PC-3 (cell line): ENCODE results near the gene HGS. TPM values are rescaled to one million over a fixed set of nuclear protein-coding genes. Genes with fewer than 3 reads are reported as not detected.

Source experiments
- ATAC-seq: fragments of 200-7000 bp; cut with Tn5 transposase; 2 replicates; pipeline ENCODE4 v1.9.1; 2020; ENCODE audit warnings: mild to moderate bottlenecking, moderate library complexity
- BruUV-seq: library from RNA; stranded (reverse); fragments of 400-500 nt; replicated peaks from 2 replicates; lab custom pipeline; 2021; lab: Mats Ljungman, UMichigan
- CTCF ChIA-PET: fragments of 300-600 bp; sonication (Branson Sonifier 250); formaldehyde crosslinking; loops from one replicate; lab custom pipeline; 2022; ENCODE audit warnings: antibody characterized with exemption; lab: Charles Lee
- POLR2A ChIA-PET: fragments of 300-600 bp; sonication (Branson Sonifier 250); formaldehyde crosslinking; loops from one replicate; lab custom pipeline; 2022; ENCODE audit warnings: antibody characterized with exemption; ENCODE audit not compliant: unreplicated experiment; lab: Charles Lee
- DNase-seq: peaks from one replicate; pipeline ENCODE4 v3.0.0-alpha.2; 2015
- H2AFZ ChIP-seq: fragments of 300-600 bp; sonication (generic); 2 replicates; pipeline ENCODE4 v1.6.0; 2016; ENCODE audit warnings: antibody characterized with exemption, low read length
- H3F3A ChIP-seq: fragments of 300-600 bp; sonication (generic); one replicate; pipeline ENCODE4 v1.6.0; 2017; ENCODE audit warnings: antibody characterized with exemption, low read length, control low read depth, mild to moderate bottlenecking; ENCODE audit not compliant: unreplicated experiment
- H3K27ac ChIP-seq: fragments of 300-600 bp; sonication (generic); 2 replicates; pipeline ENCODE4 v1.5.1; 2016; ENCODE audit warnings: mild to moderate bottlenecking, low read length
- H3K27me3 ChIP-seq: fragments of 300-600 bp; sonication (generic); 2 replicates; pipeline ENCODE4 v1.6.1; 2016; ENCODE audit warnings: low read length, mixed read lengths
- H3K36me3 ChIP-seq: fragments of 300-600 bp; sonication (generic); 2 replicates; pipeline ENCODE4 v1.6.1; 2016; ENCODE audit warnings: low read depth, mixed run types, low read length, mixed read lengths
- H3K4me1 ChIP-seq: fragments of 300-600 bp; sonication (generic); 2 replicates; pipeline ENCODE4 v1.5.1; 2016; ENCODE audit warnings: low read length; ENCODE audit not compliant: insufficient read depth
- H3K4me2 ChIP-seq: fragments of 300-600 bp; sonication (generic); 2 replicates; pipeline ENCODE4 v1.6.0; 2016; ENCODE audit warnings: low read length
- H3K4me3 ChIP-seq: fragments of 300-600 bp; sonication (generic); 2 replicates; pipeline ENCODE4 v1.5.1; 2016; ENCODE audit warnings: mild to moderate bottlenecking, low read length, mixed read lengths
- H3K79me2 ChIP-seq: fragments of 300-600 bp; sonication (generic); 2 replicates; pipeline ENCODE4 v1.6.1; 2017; ENCODE audit warnings: low read length, mixed read lengths
- H3K9ac ChIP-seq: fragments of 300-600 bp; sonication (generic); 2 replicates; pipeline ENCODE4 v1.6.0; 2016; ENCODE audit warnings: mild to moderate bottlenecking, low read length
- H3K9me2 ChIP-seq: fragments of 300-600 bp; sonication (generic); replicated peaks from 2 replicates; pipeline ENCODE4 v1.6.1; 2016; ENCODE audit warnings: mixed run types, low read length, mixed read lengths
- H3K9me3 ChIP-seq: fragments of 300-600 bp; sonication (generic); 2 replicates; pipeline ENCODE4 v1.6.1; 2016; ENCODE audit warnings: low read length, mixed read lengths
- H4K20me1 ChIP-seq: fragments of 300-600 bp; sonication (generic); 2 replicates; pipeline ENCODE4 v1.6.1; 2016; ENCODE audit warnings: low read length, mixed read lengths
- EZH2 ChIP-seq: fragments of 300-600 bp; sonication (generic); IDR thresholded peaks from one replicate; pipeline ENCODE4 v1.6.1; 2017; ENCODE audit warnings: antibody characterized with exemption, mild to moderate bottlenecking, low read length; ENCODE audit not compliant: unreplicated experiment
- EZH2phosphoT487 ChIP-seq: fragments of 300-600 bp; sonication (generic); IDR thresholded peaks from 2 replicates; pipeline ENCODE4 v1.6.1; 2018; ENCODE audit warnings: mild to moderate bottlenecking, antibody characterized with exemption, low read length, borderline replicate concordance
- intact Hi-C: fragments of 100-400 bp; cut with micrococcal nuclease; formaldehyde crosslinking; loops from 2 replicates; pipeline ENCODE4 v1.9.0; 2023
- total RNA-seq: library from RNA; depleted of rRNA; stranded (reverse); fragments of >200 nt; gene quantifications from 2 replicates; pipeline ENCODE4 v1.2.3, GENCODE V29; 2014
- TF ChIP-seq, protein P1 (sequence below): fragments of 300-600 bp; sonication (generic); conservative IDR thresholded peaks from 2 replicates; pipeline ENCODE4 v1.5.1; 2017; ENCODE audit warnings: antibody characterized with exemption, low read depth, mild to moderate bottlenecking, low read length

HGS gene
- total RNA-seq, 1 experiment from 2014 or later: 177 TPM

GRCh38 chr17:81648707-81649085 lies 35.1 kb upstream of the HGS start:
- Histone ChIP-seq H3K9me2 (no peaks in the 10 kb centered on the region), H3K4me1 (peaks cover 6% of the 10 kb centered on the region), H3F3A (no peaks in the 10 kb centered on the region), H3K36me3 (no peaks in the 10 kb centered on the region), H3K9ac (no peak overlapping the region), H3K9me3 (no peaks in the 10 kb centered on the region), H4K20me1 (no peaks in the 10 kb centered on the region), H3K4me3 (no peak overlapping the region), H3K4me2 (no peak overlapping the region), H3K27me3 (no peaks in the 10 kb centered on the region), H3K79me2 (no peaks in the 10 kb centered on the region), H2AFZ (no peak overlapping the region), H3K27ac (no peak overlapping the region)
- ChIA-PET POLR2A (no interaction called here), CTCF (no interaction called here)
- intact Hi-C loops: no loop called here
- no TSS peak for BruUV-seq
- DNase-seq: no peak
- ATAC-seq: no peak
- TF ChIP-seq, protein P1, sequence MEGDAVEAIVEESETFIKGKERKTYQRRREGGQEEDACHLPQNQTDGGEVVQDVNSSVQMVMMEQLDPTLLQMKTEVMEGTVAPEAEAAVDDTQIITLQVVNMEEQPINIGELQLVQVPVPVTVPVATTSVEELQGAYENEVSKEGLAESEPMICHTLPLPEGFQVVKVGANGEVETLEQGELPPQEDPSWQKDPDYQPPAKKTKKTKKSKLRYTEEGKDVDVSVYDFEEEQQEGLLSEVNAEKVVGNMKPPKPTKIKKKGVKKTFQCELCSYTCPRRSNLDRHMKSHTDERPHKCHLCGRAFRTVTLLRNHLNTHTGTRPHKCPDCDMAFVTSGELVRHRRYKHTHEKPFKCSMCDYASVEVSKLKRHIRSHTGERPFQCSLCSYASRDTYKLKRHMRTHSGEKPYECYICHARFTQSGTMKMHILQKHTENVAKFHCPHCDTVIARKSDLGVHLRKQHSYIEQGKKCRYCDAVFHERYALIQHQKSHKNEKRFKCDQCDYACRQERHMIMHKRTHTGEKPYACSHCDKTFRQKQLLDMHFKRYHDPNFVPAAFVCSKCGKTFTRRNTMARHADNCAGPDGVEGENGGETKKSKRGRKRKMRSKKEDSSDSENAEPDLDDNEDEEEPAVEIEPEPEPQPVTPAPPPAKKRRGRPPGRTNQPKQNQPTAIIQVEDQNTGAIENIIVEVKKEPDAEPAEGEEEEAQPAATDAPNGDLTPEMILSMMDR: no peak
- TF ChIP-seq EZH2 (no peak), EZH2phosphoT487 (no peak)

DNA sequence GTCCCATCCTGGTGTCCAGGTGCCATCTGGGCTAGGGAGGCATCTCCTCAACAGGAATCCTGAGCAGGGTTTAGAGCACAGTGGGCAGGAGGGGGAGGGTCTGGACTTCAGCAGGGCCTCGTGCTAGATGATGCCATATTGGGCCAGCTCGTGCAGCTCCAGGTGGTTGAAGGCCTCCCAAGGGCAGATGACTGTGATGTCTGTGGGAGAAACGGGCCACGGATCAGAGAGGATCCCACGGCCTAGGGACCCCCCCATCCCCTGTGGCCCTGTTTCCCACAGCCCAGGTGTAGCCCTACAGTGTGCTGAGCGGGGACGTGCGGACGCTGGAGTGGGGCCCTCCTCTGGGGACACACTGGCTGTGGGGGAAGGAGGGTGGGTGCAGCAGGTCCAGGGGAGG lies 32.9 kb upstream of the HGS start:
- no peaks in the 10 kb centered on the region for H3K36me3 ChIP-seq
- intact Hi-C loops: no loop called here
- DNase-seq (no peak), ATAC-seq (no peak)
- peaks cover 6% of the 10 kb centered on the region for H3K4me1 ChIP-seq
- no peaks in the 10 kb centered on the region for H3K9me2 ChIP-seq
- TF ChIP-seq EZH2phosphoT487 (no peak), EZH2 (no peak)
- TF ChIP-seq, protein P1: no peak
- no peaks in the 10 kb centered on the region for H3K9me3 ChIP-seq
- H3K9ac ChIP-seq: no peak overlapping the region
- H3K27ac ChIP-seq: no peak overlapping the region
- BruUV-seq: no TSS peak
- no peaks in the 10 kb centered on the region for H3K79me2 ChIP-seq
- H2AFZ ChIP-seq: no peak overlapping the region
- POLR2A ChIA-PET: no interaction called here
- H3K27me3 ChIP-seq: no peaks in the 10 kb centered on the region
- no peaks in the 10 kb centered on the region for H4K20me1 ChIP-seq
- CTCF ChIA-PET: no interaction called here
- H3K4me2 ChIP-seq: no peak overlapping the region
- no peaks in the 10 kb centered on the region for H3F3A ChIP-seq
- H3K4me3 ChIP-seq: no peak overlapping the region

- Histone ChIP-seq H3K27me3 (no peaks in the 10 kb centered on the region), H3K9me2 (no peaks in the 10 kb centered on the region), H3K4me1 (peaks cover 6% of the 10 kb centered on the region), H3K9me3 (no peaks in the 10 kb centered on the region), H4K20me1 (no peaks in the 10 kb centered on the region), H3K4me2 (no peak overlapping the region), H3K27ac (no peak overlapping the region), H3K36me3 (no peaks in the 10 kb centered on the region), H3F3A (no peaks in the 10 kb centered on the region), H2AFZ (no peak overlapping the region), H3K4me3 (no peak overlapping the region), H3K79me2 (no peaks in the 10 kb centered on the region), H3K9ac (no peak overlapping the region)
- no TSS peak for BruUV-seq
- TF ChIP-seq EZH2: no peak
- TF ChIP-seq EZH2phosphoT487: no peak
- TF ChIP-seq, protein P1: no peak
- ATAC-seq: peak; percentile 91
- CTCF ChIA-PET: no interaction called here
- POLR2A ChIA-PET: no interaction called here
- intact Hi-C loops: no loop called here
- DNase-seq: peak; percentile 86
These were observed 32.1 kb upstream of the HGS start for GRCh38 chr17:81651692-81652091.
